HG03378 (cell line): ENCODE data around the gene SNX24.
"Not testable (repeated sequence)": the region's sequence is repeated elsewhere in the genome, so short reads cannot be mapped to it uniquely, and the experiment has no call there.

Experiments used
- ATAC-seq: cut with Tn5 transposase; IDR thresholded peaks from one replicate; pipeline ENCODE4 v1.9.1; 2021; ENCODE audit warnings: mild to moderate bottlenecking, moderate library complexity; ENCODE audit not compliant: unreplicated experiment

The SNX24 gene

DNA sequence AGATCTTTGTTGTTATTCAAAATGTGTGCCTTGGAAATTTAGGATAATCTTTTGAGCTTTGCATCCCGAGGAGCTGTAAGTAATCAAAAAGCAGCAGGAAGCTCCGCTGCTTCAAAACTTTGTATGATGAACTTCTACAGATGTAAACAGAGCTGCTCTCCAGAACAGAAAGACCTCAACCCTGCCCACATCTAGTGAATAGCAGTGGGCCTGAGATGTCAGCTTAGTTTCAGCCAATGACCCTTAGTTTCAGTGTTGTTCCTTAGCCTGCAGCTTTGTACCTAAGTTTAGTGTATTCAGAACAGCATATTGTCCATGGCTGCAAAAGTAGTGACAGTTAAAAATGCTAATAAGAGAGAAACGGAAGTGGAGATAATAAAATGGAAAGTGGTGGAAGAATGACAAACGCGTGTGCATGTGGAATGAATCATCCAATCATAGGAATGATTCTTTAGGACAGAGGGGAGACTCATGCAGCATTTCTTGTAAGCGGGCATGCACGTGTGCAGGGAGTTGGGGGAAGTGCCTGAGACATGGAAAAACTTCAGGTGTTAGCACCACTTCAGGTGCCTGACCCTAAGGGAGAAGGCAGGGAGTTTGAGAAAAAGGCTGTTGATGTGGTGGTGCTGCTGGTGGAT is 24.9 kb downstream of the SNX24 start:
- ATAC-seq: no peak

DNA sequence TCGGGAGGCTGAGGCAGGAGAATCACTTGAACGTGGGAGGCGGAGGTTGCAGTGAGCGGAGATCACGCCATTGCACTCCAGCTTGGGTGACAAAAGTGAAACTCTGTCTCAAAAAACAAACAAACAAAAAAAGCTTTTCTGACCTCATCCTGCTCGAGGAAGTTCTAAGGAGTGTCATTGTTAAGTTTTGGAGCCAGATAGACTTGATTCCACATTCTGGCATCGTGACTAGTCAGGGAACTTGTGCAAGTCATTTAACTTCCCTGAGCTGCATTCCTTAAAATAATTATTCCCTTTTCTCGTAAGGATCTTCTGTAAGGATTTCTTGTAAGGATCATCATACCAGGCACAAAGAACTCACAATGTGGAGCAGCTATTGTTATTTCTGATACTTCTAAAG is 26.2 kb downstream of the SNX24 start:
- ATAC-seq: no peak

DNA sequence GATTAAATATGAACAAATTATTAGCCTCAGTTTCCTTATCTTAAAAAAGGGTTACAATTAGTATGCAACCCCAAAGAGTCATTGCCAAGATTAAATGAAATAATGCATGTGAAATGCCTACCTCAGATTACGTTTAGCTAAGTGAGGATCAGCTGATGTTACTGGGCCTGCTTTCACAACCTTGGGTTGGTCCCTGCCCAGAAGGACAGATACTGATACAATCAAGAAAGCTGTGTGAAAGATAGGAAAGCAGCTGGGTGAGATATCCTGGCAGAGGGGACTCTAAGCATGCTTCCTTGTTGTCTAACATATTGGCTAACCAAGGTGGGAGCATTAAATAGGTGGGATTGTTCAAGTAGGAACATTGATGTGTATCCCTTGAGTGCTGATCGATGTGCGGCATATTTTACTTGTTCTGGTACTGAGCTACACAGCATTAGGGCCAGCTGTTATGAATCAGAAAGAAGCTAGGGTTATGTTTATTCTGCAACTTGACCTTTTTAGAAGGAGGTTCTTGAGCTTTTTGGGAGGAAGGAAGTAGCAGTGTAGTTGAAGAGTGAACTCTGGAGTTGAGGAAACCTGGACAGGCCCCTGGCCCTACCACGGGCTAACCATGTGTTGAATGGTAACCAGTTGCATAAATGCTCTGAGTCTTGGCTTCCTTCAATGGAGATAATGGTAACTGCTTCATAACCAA is 28.9 kb downstream of the SNX24 start:
- ATAC-seq: no peak

DNA sequence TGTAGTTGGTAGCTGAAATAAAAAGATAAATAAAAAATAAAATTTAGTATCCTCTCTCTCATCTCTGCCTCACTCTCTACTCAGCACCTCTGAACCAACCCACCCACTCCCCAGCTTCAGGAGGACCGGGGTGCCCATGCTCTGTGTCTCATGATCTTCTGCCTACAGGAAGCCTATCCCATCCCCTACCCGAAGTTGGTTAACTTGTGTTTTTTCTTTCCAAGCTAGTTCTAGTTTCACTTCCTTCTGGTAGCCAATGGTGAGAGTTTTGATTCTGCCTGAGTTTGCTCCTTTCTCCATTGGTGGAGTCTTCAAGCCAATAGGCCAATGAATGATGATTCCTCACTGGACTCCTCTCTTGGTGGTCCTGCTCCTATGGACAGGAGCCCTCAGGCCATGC is 32.1 kb downstream of the SNX24 start:
- ATAC-seq: peak; percentile 80

DNA sequence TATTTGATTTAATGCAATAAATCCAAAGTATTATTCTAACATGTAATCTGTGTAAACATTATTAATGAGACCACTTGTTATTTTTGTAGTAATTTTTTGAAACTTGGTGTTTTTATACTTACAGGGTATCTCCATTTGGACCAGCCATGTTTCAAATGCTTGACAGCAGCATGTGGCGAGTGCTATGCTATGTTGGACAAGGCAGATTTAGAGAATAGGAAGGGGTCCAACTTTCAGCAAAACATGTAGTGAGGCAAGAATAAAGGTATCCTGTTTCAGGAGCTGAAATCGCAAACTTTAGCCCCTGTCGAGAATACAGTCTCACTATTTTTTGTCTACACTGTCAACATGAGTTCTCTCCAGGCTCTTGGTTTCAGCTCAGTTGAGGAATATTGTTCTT is 33.7 kb downstream of the SNX24 start:
- no peak for ATAC-seq

DNA sequence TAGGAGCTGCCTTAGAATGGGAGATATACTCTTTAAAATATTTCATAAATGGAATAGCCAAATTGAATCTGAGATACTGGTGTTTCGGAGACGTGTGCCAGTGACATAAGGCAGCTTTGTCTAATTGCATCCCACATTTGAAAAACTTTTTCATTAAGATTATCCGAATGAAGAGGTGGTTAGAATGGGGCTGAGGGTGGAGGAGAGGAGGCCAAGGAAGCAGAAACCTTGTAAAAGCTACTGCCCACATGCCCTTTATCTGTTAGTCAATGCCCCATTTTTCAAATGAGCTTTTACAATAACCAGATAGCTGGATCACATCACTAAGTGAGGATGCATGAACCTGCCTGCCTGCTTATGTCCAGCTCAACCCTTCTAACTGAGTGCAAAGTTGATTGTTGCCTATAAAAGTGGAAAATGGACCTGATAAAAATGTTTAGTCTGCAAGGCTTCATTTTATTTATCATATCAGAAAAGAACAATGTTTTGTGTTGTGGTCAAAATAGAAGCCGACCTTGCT is 34.8 kb downstream of the SNX24 start:
- ATAC-seq: no peak

DNA sequence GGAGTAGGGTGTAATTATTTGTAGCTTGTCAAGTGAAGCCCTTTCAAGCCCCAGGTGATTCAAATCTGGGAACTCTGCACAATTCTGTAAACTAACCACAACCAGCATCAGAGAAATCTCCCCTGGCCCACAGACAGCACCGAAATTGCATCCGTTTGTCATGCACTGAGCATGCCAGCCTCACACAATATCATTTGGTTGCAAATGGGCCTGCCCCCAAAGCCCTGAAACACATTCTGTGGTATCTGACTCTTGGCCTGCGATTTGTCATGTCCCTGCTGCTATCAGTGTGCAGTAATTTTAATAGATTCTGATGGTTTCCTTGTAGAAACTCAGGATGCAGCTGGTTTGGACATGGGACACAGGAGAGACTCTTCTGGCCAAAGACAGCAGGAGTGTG is 35.3 kb downstream of the SNX24 start:
- ATAC-seq: no peak

DNA sequence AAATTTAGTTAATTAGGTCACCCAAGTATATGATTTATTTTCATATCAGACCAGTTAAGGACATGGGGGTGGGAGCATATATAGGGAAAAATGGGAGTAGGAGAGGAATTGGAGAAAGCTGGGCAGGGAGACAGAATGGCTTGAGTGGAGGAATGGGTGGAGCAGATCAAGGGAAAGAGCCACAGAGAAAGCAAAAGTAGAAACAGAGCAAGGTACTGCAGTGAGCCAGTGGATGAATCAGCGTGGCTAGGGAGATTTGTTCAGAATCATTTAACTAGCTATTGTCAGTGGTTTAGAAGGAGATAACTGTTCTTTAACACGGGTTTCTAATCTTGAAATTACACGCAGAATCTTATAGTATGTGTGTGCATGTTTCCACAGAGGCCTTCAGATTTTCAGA is 37.4 kb downstream of the SNX24 start:
- ATAC-seq: peak; percentile 48

DNA sequence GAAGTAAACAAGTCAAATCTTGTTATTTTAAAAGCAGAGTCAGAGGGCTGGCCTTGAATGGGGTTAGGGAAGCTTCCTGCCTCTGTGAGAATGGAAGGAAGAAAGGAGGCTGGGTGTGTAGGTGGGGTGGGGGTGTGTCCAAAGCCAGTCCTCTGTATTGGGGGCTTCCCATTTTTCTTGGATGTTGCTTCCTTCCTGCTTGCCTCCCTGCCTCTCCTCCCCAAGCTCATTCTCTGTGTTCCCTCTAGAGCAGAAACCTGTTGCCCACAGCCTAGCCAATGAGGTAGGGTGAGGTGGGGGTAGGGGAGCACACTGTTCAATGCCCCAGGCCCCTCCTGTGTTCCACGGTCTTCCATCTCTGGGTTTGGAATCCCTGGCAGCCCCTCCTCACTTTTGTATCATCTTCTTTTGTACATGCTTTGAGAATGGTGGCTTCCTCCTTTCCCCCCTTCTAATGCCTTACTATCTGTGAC is 39.7 kb downstream of the SNX24 start:
- no peak for ATAC-seq

DNA sequence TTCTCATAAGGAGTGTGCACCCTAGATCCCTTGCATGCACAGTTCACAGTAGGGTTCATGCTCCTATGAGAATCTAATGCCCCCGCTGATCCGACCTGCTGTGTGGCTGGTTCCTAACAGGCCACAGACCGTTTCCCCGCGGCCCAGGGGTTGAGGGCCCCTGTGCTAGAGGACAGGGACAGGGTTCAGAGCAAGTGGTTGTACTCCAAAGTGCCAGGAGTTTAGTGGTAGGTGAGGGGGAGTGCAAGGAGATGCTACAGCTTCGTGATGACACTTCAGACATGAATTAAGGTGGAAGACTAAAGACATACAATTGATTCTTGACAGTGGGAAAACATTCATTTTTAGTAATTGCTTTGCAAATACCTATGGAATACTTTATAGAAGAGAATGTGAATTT is 40.5 kb downstream of the SNX24 start:
- ATAC-seq: no peak

DNA sequence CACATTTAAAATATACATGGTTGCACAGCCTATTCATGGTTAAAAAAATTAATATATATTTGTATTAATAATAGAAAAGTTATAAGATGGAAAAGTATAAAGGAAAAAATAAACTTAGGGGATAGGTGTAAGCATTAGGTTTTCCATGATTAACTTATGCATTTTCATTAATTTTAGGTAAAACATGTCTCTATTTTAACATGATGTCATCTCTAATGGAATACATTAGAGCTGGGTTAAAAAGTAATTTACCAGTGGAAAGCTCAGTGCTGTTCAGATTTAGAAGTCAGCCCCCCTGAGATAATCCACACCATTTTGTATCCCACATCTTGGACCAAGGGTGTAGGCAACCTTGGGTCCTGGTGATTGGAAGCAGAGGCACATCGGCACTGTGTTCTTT is 49.7 kb downstream of the SNX24 start:
- no peak for ATAC-seq

DNA sequence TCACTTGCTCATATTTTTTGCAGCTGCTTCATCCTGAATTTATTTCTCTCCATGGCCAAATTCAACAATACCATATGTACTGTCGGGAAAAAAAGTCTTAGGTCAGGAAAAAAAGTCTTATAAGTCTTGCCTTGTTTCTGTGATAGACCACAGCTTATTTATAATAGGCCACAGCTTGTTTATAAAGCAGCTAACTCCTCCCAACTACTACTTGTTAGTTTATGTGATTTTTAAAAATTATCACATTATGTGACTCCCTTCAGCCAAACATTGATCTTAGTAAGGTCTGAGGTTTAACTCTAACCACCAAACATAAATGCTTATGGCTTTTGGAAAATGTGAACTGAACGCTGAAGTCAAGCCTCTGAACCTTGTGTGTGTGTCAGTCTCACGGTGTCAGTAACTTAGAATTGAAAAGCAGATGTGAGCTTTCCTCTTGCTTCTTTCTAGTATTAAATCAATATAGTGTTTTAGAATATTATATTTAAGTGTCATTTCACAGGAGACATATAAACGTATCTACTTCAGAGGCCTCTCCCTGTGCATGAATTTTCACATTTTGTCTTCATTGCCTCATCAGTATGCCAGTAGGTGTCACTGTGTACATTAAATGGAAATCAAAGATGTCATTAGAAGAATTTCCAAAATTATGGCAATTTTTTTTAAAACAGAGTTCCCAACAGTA is 51.3 kb downstream of the SNX24 start:
- no peak for ATAC-seq

DNA sequence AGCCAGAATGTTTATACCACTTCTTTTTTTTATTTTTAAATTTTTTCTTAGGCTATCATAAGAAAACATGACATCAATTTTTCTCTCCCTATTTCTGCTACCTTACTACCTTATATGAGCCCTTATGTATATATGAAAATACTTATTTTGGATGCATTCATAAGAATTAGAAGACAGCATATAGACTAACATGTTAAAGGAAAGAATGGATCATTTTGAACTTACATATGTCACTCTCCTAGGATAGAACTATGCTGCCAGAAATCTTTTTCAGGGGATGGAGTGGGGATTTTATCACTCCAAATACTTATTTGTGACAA is 51.8 kb downstream of the SNX24 start:
- ATAC-seq: no peak

DNA sequence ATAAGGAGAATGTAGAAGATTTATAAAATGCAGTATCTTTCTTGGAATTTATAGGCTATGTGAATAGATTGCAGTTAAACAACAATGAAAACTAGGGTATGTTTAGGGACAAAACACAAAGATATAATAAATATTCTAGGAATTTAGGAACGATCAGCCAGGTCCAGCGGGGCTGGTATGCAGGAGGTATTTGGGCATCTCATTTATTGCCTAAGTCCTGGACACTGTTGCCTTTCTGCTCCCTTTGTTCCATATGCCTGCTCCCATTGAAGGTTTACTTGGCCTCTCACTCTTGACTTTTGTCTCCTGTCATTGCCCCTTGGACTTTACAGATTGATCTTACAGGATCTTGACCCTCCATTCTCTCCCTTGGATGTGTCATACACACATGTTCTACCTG is 55.9 kb downstream of the SNX24 start:
- ATAC-seq: no peak

DNA sequence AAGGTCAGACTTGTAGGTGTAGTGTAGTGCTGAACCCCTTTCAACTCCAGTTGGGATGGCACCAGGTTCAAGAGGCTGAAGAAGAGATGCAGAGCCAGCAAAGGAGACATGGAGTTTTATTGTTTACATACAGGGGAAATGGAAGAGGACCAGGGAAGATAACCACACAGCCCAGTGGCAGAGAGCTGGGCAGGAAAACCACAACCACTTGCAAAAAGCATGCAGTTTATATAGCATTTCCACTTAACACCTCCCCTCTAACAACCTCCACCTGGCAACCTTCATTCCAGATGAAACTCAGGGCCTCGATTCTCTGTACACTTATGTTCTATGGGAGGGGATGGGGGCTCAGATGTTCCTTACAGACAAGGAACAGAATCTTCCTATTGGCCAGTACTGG is 56.9 kb downstream of the SNX24 start:
- ATAC-seq: no peak

DNA sequence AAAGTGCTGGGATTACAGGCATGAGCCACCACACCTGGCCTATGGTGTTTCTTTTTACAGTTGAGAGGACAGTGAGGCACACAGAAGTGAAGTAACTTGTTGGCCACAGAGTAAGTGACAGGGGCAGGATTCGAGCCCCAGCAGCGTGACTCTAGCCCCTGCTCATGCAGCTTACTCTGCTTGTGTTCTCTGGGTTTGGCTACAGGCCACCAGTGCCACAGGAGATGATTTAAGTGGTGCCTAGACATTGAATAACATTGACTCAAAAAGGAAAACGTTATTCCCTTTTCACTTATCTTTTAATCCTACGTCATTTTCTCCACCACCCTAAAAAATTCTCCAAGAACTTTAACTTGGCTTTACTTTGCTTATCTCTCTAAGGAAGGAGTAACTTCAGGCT is 61.4 kb downstream of the SNX24 start:
- ATAC-seq: no peak

DNA sequence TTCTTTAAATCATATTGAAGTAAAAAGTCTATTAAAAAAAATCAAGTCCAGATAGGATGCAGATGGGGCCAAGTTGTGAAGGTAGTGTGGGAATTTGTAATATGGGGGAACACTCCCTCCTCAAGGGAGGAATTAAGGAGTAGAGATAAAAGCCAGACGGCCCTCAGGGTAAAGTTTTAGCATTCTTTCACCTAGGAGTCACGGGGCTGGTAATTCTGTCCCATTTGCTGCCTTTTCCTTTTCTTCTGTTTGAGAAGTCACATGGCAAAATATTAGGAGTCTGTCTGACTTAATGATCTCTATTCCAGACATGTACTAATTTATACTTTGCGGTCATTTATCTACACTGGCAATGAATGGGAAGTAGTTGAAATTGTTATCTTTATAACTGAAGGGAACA is 61.9 kb downstream of the SNX24 start:
- no peak for ATAC-seq

DNA sequence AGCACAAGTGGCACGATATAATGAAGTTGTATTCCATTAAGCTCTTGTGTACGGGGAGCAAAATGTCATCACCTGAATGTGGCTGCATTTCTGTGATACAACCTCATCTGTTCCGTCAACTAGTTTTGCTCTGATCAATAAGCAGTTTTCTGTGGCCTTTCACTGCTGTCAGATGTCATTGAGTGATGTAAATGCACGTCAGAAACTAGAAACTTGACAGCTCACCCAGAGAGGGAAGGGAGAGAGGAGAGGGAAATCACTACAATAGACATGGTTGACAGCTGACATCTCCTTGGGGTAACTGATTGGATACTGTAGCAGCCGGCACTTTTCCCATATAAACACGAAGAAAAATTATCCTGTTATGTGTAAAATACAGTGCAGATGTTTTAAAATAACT is 62.7 kb downstream of the SNX24 start:
- ATAC-seq: no peak

DNA sequence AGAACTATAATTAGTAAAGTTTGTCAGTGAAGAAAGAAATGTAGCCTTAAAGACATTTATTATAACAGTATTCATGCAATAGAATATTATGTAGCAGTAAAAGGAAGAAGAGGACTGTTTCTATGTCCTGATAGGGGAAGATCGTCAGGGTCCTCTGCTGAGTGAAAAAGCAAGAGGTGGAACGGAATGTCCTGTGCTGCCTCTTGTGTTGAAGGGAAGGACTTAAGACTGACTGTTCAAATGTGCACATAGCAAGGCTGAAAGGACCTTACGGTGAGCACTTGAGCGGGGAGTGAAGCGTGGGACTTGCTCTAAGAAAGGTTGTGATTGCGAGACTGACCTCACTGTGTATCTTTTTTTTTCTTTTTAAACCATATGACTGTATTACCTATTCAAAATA is 63.2 kb downstream of the SNX24 start:
- no peak for ATAC-seq

DNA sequence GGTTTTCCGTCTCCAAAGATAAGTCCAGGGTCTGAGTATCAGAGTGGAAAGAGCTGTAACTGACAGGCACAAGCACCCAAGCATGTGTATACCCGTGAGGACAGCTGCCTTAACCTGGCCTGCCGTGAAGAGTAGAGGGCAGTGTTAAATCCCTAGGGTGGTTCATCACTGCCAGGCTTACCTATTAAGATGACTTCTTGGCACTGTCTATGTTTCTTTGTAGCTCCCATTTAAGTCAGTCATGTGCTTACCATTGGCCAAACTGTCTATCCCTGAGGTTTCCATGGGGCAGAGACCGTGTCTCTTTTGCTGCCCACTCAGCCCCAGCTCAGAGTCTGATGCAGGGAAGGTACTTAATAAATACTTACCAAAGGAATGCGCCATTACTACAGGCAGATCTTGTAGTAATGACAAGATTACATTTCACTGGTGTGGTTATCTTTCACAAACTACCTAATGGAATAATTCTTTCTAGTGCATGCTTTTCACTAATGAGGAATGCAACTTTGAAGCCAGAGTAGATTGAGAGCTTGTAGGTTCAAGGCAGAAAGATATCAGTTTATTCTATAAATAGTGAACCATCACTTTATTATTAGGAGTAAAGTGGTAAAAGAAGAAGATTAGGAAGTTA is 64.2 kb downstream of the SNX24 start:
- ATAC-seq: no peak

DNA sequence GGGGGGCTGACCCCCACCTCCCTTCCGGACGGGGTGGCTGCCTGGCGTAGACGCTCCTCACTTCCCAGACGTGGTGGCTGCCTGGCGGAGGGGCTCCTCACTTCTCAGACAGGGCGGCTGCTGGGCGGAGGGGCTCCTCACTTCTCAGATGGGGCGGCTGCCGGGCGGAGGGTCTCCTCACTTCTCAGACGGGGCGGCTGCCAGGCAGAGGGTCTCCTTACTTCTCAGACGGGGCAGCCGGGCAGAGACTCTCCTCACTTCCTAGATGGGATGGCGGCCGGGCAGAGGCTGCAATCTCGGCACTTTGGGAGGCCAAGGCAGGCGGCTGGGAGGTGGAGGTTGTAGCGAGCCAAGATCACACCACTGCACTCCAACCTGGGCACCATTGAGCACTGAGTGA is 68.0 kb downstream of the SNX24 start:
- not testable (repeated sequence) for ATAC-seq
